Stimulated activated CD4-positive, alpha-beta T cell treated with anti-CD3 and anti-CD28 coated beads, Interleukin-1b, Interleukin-23, amount 100 ng/mL, for 48 hours (primary cell): ENCODE measurements around the gene PROSER1.
"Not testable (repeated sequence)": the region's sequence is repeated elsewhere in the genome, so short reads cannot be mapped to it uniquely, and the experiment has no call there.

Source experiments
- DNase-seq: peaks from one replicate; pipeline ENCODE4 v3.0.0-alpha.2; 2020

Gene PROSER1

GRCh38 chr13:39023761-39024160 is 14.1 kb downstream of the PROSER1 start:
- DNase-seq: no peak

- DNase-seq: no peak
Observed at GRCh38 chr13:39023316-39023715, 14.6 kb downstream of the PROSER1 start.

- no peak for DNase-seq
Observed at GRCh38 chr13:39020853-39021462, 16.9 kb downstream of the PROSER1 start.

- DNase-seq: peak; percentile 8
Observed at GRCh38 chr13:39016787-39017186, 21.1 kb downstream of the PROSER1 start.

GRCh38 chr13:39016087-39016486 is 21.8 kb downstream of the PROSER1 start:
- no peak for DNase-seq

GRCh38 chr13:39013462-39013861 is 24.4 kb downstream of the PROSER1 start:
- no peak for DNase-seq

- no peak for DNase-seq
Observed at GRCh38 chr13:39012608-39013007, 25.3 kb downstream of the PROSER1 start.

GRCh38 chr13:39006371-39007111 is 31.3 kb downstream of the PROSER1 start:
- DNase-seq: not testable (repeated sequence)

- no peak for DNase-seq
Observed at GRCh38 chr13:38998739-38999138, 39.1 kb downstream of the PROSER1 start.

- no peak for DNase-seq
Observed at GRCh38 chr13:38993381-38993780, 44.5 kb downstream of the PROSER1 start.

- DNase-seq: no peak
Observed at GRCh38 chr13:38990693-38991092, 47.2 kb downstream of the PROSER1 start, which contains the start of gene STOML3. TSS of gene STOML3 (minus strand) at chr13:38990831. CDS start at chr13:38990721, 110 bp downstream.

GRCh38 chr13:38981096-38981495 is 56.8 kb downstream of the PROSER1 start:
- no peak for DNase-seq

GRCh38 chr13:38980750-38981078 is 57.2 kb downstream of the PROSER1 start:
- no peak for DNase-seq

- no peak for DNase-seq
Observed at GRCh38 chr13:38979891-38980749, 57.8 kb downstream of the PROSER1 start.

- no peak for DNase-seq
Observed at GRCh38 chr13:38970380-38971051, 67.4 kb downstream of the PROSER1 start.

GRCh38 chr13:38969187-38969586 is 68.7 kb downstream of the PROSER1 start:
- no peak for DNase-seq

GRCh38 chr13:38967446-38967845 is 70.4 kb downstream of the PROSER1 start:
- DNase-seq: no peak

- DNase-seq: no peak
Observed at GRCh38 chr13:38965281-38965680, 72.6 kb downstream of the PROSER1 start.

GRCh38 chr13:38960175-38960574 is 77.7 kb downstream of the PROSER1 start:
- no peak for DNase-seq
